Left ventricle myocardium superior (tissue), 1 donor: Measurements from ENCODE around the gene CDRT15. TPM values are rescaled to one million over a fixed set of nuclear protein-coding genes. Genes with fewer than 3 reads are reported as not detected.
"Not testable (repeated sequence)": the region's sequence is repeated elsewhere in the genome, so short reads cannot be mapped to it uniquely, and the experiment has no call there.

Experiments used
- ATAC-seq: fragments of 200-7000 bp; cut with Tn5 transposase; one replicate; pipeline ENCODE4 v1.9.1; 2020; ENCODE audit warnings: mild to moderate bottlenecking, moderate library complexity
- DNase-seq: peaks from one replicate; pipeline ENCODE4 v3.0.0-alpha.2; 2020
- intact Hi-C: fragments of 100-400 bp; cut with micrococcal nuclease; formaldehyde crosslinking; loops from one replicate; pipeline ENCODE4 v1.11.0; 2022
- total RNA-seq: library from RNA; stranded (reverse); fragmentation: NEBNext Ultra II Directional; extraction: Animal tissue kit (Norgen Biotek cat#: 25700); gene quantifications from one replicate; pipeline ENCODE4 v1.2.1, GENCODE V29; 2021
- donor health status: DM: no; HTN: yes; CAD: no; lungs with severe emphysema.

The CDRT15 gene
- total RNA-seq, 1 donor from 2014 or later, result not detected

- DNase-seq, intact Hi-C loops, ATAC-seq: not testable (repeated sequence)
Observed at GRCh38 chr17:14192636-14193344, 43.9 kb downstream of the CDRT15 start.

- ATAC-seq, DNase-seq, intact Hi-C loops: not testable (repeated sequence)
Observed at GRCh38 chr17:14192039-14192438, 44.6 kb downstream of the CDRT15 start.

DNA sequence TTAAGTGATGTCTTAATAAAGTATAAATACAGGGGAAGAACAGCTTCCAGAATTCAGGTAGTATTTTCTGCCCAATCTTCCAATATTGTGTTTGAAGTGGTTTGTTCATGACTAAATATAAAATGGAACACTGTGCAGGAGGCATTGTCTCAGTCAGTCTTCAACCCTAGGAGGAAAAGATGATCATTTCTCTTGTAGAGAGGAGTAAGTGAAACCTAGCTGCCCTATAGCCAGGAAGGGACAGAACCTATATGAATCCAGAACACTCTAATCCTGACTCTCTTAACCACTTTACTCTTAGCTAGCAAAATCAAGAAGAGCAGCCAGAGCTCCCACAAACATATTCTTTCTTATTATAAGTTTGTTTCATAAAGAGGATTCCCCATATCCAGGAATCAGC is 45.2 kb downstream of the CDRT15 start:
- intact Hi-C loops, DNase-seq, ATAC-seq: not testable (repeated sequence)

DNA sequence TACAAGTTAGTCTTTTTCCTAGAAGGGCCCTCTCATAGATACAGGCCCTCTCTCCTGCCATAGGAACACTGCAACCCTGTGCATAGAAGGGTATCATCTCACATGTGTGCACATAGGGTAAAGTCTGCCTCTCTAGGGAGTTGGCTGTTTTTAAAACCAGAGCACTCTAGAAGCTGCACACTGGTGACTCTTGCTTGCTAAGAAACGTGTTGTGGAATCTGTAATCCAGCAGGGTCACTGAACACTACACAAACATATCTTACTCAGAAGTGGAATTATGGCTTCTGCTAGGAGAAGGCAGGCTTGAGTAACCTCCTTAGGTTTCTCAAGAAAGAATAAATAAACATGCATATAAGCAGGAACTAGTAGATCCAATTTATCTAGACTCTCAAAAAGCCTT is 45.9 kb downstream of the CDRT15 start:
- ATAC-seq, result not testable (repeated sequence)

GRCh38 chr17:14186443-14186842 is 50.2 kb downstream of the CDRT15 start:
- DNase-seq, intact Hi-C loops, ATAC-seq: not testable (repeated sequence)

More for the DNA sequence above, 45.9 kb downstream of the CDRT15 start:
- intact Hi-C loops, DNase-seq: not testable (repeated sequence)

Other genes with a start within 250 kb of the CDRT15 start
- 50.6 TPM for gene COX10, start 167.4 kb downstream of the CDRT15 start, total RNA-seq
- gene HS3ST3B1, start 64.2 kb upstream of the CDRT15 start, total RNA-seq, result 1.7 TPM